SK-N-SH treated with all-trans-retinoic acid at 6 μM for 48 hours (cell line): ENCODE results near the gene PTTG1.

ENCODE experiments used
- ATAC-seq: fragments of 200-7000 bp; cut with Tn5 transposase; 3 replicates; pipeline ENCODE4 v1.9.1; 2020; ENCODE audit warnings: mild to moderate bottlenecking, moderate library complexity
- ARNTL ChIP-seq: fragments of 450-650 bp; formaldehyde crosslinking; IDR thresholded peaks from 2 replicates; pipeline ENCODE4 v1.5.0; 2020; ENCODE audit warnings: low read depth, mild to moderate bottlenecking, moderate library complexity, borderline replicate concordance
- CSDC2 ChIP-seq: fragments of 250-450 bp; sonication (Bioruptor Pico); IDR thresholded peaks from 2 replicates; pipeline ENCODE4 v1.5.0; 2020; ENCODE audit warnings: mild to moderate bottlenecking, moderate library complexity
- ESRRG ChIP-seq: fragments of 250-450 bp; sonication (Bioruptor Pico); IDR thresholded peaks from 2 replicates; pipeline ENCODE4 v1.6.1; 2021; ENCODE audit warnings: mild to moderate bottlenecking
- GLIS3 ChIP-seq: fragments of 250-450 bp; sonication (Bioruptor Pico); IDR thresholded peaks from 2 replicates; pipeline ENCODE4 v1.5.0; 2020; ENCODE audit warnings: mild to moderate bottlenecking, moderate library complexity
- ISL1 ChIP-seq: fragments of 250-450 bp; sonication (Bioruptor Pico); IDR thresholded peaks from 2 replicates; pipeline ENCODE4 v2.1.2; 2022; ENCODE audit warnings: mild to moderate bottlenecking, moderate library complexity
- OSR1 ChIP-seq: fragments of 250-450 bp; sonication (Bioruptor Pico); IDR thresholded peaks from 2 replicates; pipeline ENCODE4 v1.8.0; 2022; ENCODE audit warnings: moderate library complexity, mild to moderate bottlenecking, inconsistent platforms
- POU6F1 ChIP-seq: fragments of 250-450 bp; sonication (Bioruptor Pico); IDR thresholded peaks from 2 replicates; pipeline ENCODE4 v1.8.0; 2021; ENCODE audit warnings: low read depth, mild to moderate bottlenecking, moderate library complexity, borderline replicate concordance
- PPARA ChIP-seq: fragments of 250-450 bp; sonication (Bioruptor Pico); IDR thresholded peaks from 2 replicates; pipeline ENCODE4 v1.5.0; 2020; ENCODE audit warnings: mild to moderate bottlenecking, borderline replicate concordance
- RARB ChIP-seq: fragments of 250-450 bp; sonication (Bioruptor Pico); IDR thresholded peaks from 2 replicates; pipeline ENCODE4 v1.8.0; 2021; ENCODE audit warnings: mild to moderate bottlenecking, moderate library complexity
- SNAI2 ChIP-seq: fragments of 250-450 bp; sonication (Bioruptor Pico); IDR thresholded peaks from 2 replicates; pipeline ENCODE4 v1.5.0; 2020; ENCODE audit warnings: mild to moderate bottlenecking, moderate library complexity
- TCF4 ChIP-seq: fragments of 250-450 bp; sonication (Bioruptor Pico); IDR thresholded peaks from 2 replicates; pipeline ENCODE4 v1.8.0; 2021; ENCODE audit warnings: mild to moderate bottlenecking, moderate library complexity, borderline replicate concordance
- TOX ChIP-seq: fragments of 250-450 bp; sonication (Bioruptor Pico); IDR thresholded peaks from 2 replicates; pipeline ENCODE4 v1.8.0; 2021; ENCODE audit warnings: mild to moderate bottlenecking, moderate library complexity, borderline replicate concordance
- ZC3H10 ChIP-seq: fragments of 250-450 bp; sonication (Bioruptor Pico); IDR thresholded peaks from 2 replicates; pipeline ENCODE4 v1.5.1; 2021; ENCODE audit warnings: mild to moderate bottlenecking, moderate library complexity
- ZFP3 ChIP-seq: fragments of 250-450 bp; sonication (Bioruptor Pico); IDR thresholded peaks from 2 replicates; pipeline ENCODE4 v1.5.0; 2020; ENCODE audit warnings: mild to moderate bottlenecking, moderate library complexity
- ZFP30 ChIP-seq: fragments of 450-650 bp; formaldehyde crosslinking; IDR thresholded peaks from 2 replicates; pipeline ENCODE4 v1.5.0; 2022; ENCODE audit warnings: mild to moderate bottlenecking, moderate library complexity
- ZNF565 ChIP-seq: fragments of 450-650 bp; formaldehyde crosslinking; conservative IDR thresholded peaks from 2 replicates; pipeline ENCODE4 v1.5.0; 2020; ENCODE audit warnings: low read depth, mild to moderate bottlenecking, moderate library complexity
- ZNF70 ChIP-seq: fragments of 450-650 bp; formaldehyde crosslinking; IDR thresholded peaks from 2 replicates; pipeline ENCODE4 v1.5.0; 2020; ENCODE audit warnings: mild to moderate bottlenecking, moderate library complexity
- TF ChIP-seq, protein P1 (sequence below): fragments of 250-450 bp; sonication (Bioruptor Pico); IDR thresholded peaks from 2 replicates; pipeline ENCODE4 v1.5.1; 2020; ENCODE audit warnings: low read depth, mild to moderate bottlenecking, moderate library complexity
- TF ChIP-seq, protein P2 (sequence below): fragments of 250-450 bp; sonication (Bioruptor Pico); IDR thresholded peaks from 2 replicates; pipeline ENCODE4 v1.8.0; 2020; ENCODE audit warnings: mild to moderate bottlenecking, moderate library complexity, borderline replicate concordance
- TF ChIP-seq, protein P3 (sequence below): fragments of 250-450 bp; sonication (Bioruptor Pico); IDR thresholded peaks from 2 replicates; pipeline ENCODE4 v1.5.0; 2020; ENCODE audit warnings: mild to moderate bottlenecking, moderate library complexity

PTTG1 gene

DNA sequence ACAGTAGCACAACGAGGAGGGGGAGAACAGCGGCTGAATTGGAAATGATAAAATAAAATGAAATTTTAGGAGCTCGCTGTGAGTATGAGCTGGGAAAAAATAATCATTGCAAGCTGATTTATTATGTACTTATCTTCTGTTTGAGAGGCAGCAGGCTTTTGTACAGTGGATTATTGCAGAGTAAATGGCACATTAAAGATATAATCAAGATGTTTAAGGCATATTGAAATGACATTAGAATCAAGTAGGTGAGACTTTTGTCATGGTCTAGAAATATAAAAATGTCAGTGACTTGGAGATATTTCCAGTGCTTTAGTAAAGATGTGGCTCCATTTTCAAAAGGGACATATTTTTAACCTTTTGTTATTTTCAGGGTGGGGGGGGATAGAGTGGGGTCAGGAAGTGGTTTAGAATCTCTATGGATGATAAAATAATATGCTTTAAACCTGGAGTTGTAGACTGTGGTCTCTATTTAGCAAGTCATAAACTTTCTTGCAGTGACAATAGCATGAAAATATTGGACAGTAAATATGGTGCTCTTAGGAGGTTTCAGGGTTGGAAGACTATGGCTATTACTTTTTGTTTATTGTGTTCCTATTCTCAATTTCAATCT lies 46.8 kb downstream of the PTTG1 start:
- TF ChIP-seq ISL1 (no peak), RARB (CRISPR knock-in tag) (no peak), ZC3H10 (CRISPR knock-in tag) (no peak), TOX (CRISPR knock-in tag) (no peak), CSDC2 (CRISPR knock-in tag) (no peak), ZFP3 (CRISPR knock-in tag) (no peak), OSR1 (CRISPR knock-in tag) (no peak), ZFP30 (CRISPR knock-in tag) (no peak), ESRRG (CRISPR knock-in tag) (no peak), ZNF70 (CRISPR knock-in tag) (no peak), POU6F1 (CRISPR knock-in tag) (no peak), PPARA (CRISPR knock-in tag) (no peak), ARNTL (no peak), ZNF565 (CRISPR knock-in tag) (no peak), SNAI2 (CRISPR knock-in tag) (no peak), GLIS3 (CRISPR knock-in tag) (no peak)
- TF ChIP-seq, protein P1, sequence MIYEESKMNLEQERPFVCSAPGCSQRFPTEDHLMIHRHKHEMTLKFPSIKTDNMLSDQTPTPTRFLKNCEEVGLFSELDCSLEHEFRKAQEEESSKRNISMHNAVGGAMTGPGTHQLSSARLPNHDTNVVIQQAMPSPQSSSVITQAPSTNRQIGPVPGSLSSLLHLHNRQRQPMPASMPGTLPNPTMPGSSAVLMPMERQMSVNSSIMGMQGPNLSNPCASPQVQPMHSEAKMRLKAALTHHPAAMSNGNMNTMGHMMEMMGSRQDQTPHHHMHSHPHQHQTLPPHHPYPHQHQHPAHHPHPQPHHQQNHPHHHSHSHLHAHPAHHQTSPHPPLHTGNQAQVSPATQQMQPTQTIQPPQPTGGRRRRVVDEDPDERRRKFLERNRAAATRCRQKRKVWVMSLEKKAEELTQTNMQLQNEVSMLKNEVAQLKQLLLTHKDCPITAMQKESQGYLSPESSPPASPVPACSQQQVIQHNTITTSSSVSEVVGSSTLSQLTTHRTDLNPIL (CRISPR knock-in tag) = no peak
- TF ChIP-seq, protein P2, sequence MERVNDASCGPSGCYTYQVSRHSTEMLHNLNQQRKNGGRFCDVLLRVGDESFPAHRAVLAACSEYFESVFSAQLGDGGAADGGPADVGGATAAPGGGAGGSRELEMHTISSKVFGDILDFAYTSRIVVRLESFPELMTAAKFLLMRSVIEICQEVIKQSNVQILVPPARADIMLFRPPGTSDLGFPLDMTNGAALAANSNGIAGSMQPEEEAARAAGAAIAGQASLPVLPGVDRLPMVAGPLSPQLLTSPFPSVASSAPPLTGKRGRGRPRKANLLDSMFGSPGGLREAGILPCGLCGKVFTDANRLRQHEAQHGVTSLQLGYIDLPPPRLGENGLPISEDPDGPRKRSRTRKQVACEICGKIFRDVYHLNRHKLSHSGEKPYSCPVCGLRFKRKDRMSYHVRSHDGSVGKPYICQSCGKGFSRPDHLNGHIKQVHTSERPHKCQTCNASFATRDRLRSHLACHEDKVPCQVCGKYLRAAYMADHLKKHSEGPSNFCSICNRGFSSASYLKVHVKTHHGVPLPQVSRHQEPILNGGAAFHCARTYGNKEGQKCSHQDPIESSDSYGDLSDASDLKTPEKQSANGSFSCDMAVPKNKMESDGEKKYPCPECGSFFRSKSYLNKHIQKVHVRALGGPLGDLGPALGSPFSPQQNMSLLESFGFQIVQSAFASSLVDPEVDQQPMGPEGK = no peak
- TF ChIP-seq, protein P3, sequence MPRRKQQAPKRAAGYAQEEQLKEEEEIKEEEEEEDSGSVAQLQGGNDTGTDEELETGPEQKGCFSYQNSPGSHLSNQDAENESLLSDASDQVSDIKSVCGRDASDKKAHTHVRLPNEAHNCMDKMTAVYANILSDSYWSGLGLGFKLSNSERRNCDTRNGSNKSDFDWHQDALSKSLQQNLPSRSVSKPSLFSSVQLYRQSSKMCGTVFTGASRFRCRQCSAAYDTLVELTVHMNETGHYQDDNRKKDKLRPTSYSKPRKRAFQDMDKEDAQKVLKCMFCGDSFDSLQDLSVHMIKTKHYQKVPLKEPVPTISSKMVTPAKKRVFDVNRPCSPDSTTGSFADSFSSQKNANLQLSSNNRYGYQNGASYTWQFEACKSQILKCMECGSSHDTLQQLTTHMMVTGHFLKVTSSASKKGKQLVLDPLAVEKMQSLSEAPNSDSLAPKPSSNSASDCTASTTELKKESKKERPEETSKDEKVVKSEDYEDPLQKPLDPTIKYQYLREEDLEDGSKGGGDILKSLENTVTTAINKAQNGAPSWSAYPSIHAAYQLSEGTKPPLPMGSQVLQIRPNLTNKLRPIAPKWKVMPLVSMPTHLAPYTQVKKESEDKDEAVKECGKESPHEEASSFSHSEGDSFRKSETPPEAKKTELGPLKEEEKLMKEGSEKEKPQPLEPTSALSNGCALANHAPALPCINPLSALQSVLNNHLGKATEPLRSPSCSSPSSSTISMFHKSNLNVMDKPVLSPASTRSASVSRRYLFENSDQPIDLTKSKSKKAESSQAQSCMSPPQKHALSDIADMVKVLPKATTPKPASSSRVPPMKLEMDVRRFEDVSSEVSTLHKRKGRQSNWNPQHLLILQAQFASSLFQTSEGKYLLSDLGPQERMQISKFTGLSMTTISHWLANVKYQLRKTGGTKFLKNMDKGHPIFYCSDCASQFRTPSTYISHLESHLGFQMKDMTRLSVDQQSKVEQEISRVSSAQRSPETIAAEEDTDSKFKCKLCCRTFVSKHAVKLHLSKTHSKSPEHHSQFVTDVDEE = no peak
- no peak for ATAC-seq

- TF ChIP-seq, protein P1 (CRISPR knock-in tag) = no peak
- TF ChIP-seq PPARA (CRISPR knock-in tag) (no peak), CSDC2 (CRISPR knock-in tag) (no peak), POU6F1 (CRISPR knock-in tag) (no peak), TCF4 (CRISPR knock-in tag) (no peak), ZNF565 (CRISPR knock-in tag) (no peak), ZFP3 (CRISPR knock-in tag) (no peak), OSR1 (CRISPR knock-in tag) (no peak)
- ATAC-seq = no peak
Measured at GRCh38 chr5:160469156-160470144, 47.8 kb downstream of the PTTG1 start.
